OCI-LY3 (cell line): ENCODE results near the gene SLC12A8.

Experiments used
- H2AFZ ChIP-seq: fragments of 200-600, 300-600 bp; shearing (Covaris generic); 2 replicates; pipeline ENCODE4 v1.6.0; 2014; ENCODE audit warnings: antibody characterized with exemption, low read depth, low read length
- H3K27ac ChIP-seq: fragments of 200-600, 300-600 bp; sonication (generic); 2 replicates; pipeline ENCODE4 v1.5.1; 2014; ENCODE audit warnings: mild to moderate bottlenecking, low read length, moderate library complexity, mixed read lengths
- H3K27me3 ChIP-seq: fragments of 200-600, 300-600 bp; sonication (generic); 2 replicates; pipeline ENCODE4 v1.6.1; 2014; ENCODE audit warnings: low read depth, low read length, mixed read lengths
- H3K36me3 ChIP-seq: fragments of 200-600, 300-600 bp; sonication (generic); replicated peaks from 2 replicates; pipeline ENCODE3; 2014; ENCODE audit warnings: low read depth, low read length, mixed read lengths
- H3K4me1 ChIP-seq: fragments of 300-600, 200-600 bp; sonication (generic); 2 replicates; pipeline ENCODE4 v1.6.1; 2014; ENCODE audit warnings: low read length, mixed read lengths
- H3K4me2 ChIP-seq: fragments of 200-600, 300-600 bp; sonication (generic); 2 replicates; pipeline ENCODE4 v1.6.1; 2014; ENCODE audit warnings: low read length, mixed read lengths
- H3K4me3 ChIP-seq: fragments of 300-600, 200-600 bp; sonication (generic); 2 replicates; pipeline ENCODE4 v1.5.1; 2014; ENCODE audit warnings: antibody characterized with exemption, mild to moderate bottlenecking, low read length, moderate library complexity
- H3K79me2 ChIP-seq: fragments of 300-600, 200-600 bp; shearing (Covaris generic); 2 replicates; pipeline ENCODE4 v1.6.1; 2014; ENCODE audit warnings: mild to moderate bottlenecking, low read length, mixed read lengths
- H3K9ac ChIP-seq: fragments of 300-600, 200-600 bp; shearing (Covaris generic); 2 replicates; pipeline ENCODE4 v1.6.0; 2014; ENCODE audit warnings: mild to moderate bottlenecking, low read length, moderate library complexity
- H3K9me3 ChIP-seq: fragments of 200-600, 300-600 bp; shearing (Covaris generic); 2 replicates; pipeline ENCODE4 v1.6.1; 2014; ENCODE audit warnings: low read length, mixed read lengths; ENCODE audit not compliant: insufficient read depth
- H4K20me1 ChIP-seq: fragments of 200-600, 300-600 bp; sonication (generic); 2 replicates; pipeline ENCODE4 v1.6.1; 2016; ENCODE audit warnings: low read length, mixed read lengths; ENCODE audit not compliant: insufficient read depth
- CTCF ChIP-seq: fragments of 200-600, 300-600 bp; sonication (generic); IDR thresholded peaks from 2 replicates; pipeline ENCODE4 v1.5.1; 2014; ENCODE audit warnings: antibody characterized with exemption, low read length, low read depth
- EZH2phosphoT487 ChIP-seq: fragments of 200-600 bp; shearing (Covaris generic); IDR thresholded peaks from 2 replicates; pipeline ENCODE4 v1.6.1; 2018; ENCODE audit warnings: antibody characterized with exemption, mixed run types, low read depth

SLC12A8 gene

GRCh38 chr3:125236331-125236903 is 23.9 kb upstream of the SLC12A8 start:
- Histone ChIP-seq H3K9ac (no peak overlapping the region), H3K4me2 (no peak overlapping the region), H4K20me1 (no peaks in the 10 kb centered on the region), H2AFZ (no peak overlapping the region), H3K36me3 (peaks cover 24% of the 10 kb centered on the region), H3K4me1 (no peaks in the 10 kb centered on the region), H3K79me2 (no peaks in the 10 kb centered on the region), H3K27me3 (no peaks in the 10 kb centered on the region), H3K4me3 (no peak overlapping the region), H3K9me3 (no peaks in the 10 kb centered on the region), H3K27ac (no peak overlapping the region)
- TF ChIP-seq EZH2phosphoT487: no peak
- TF ChIP-seq CTCF: no peak

GRCh38 chr3:125234831-125235230 is 22.3 kb upstream of the SLC12A8 start:
- Histone ChIP-seq H3K4me3 (no peak overlapping the region), H3K9me3 (no peaks in the 10 kb centered on the region), H3K4me2 (no peak overlapping the region), H3K27me3 (no peaks in the 10 kb centered on the region), H3K79me2 (no peaks in the 10 kb centered on the region), H2AFZ (no peak overlapping the region), H4K20me1 (no peaks in the 10 kb centered on the region), H3K9ac (no peak overlapping the region), H3K36me3 (peaks cover 24% of the 10 kb centered on the region), H3K27ac (no peak overlapping the region), H3K4me1 (no peaks in the 10 kb centered on the region)
- TF ChIP-seq EZH2phosphoT487: no peak
- TF ChIP-seq CTCF: no peak

GRCh38 chr3:125232401-125232800 is 19.9 kb upstream of the SLC12A8 start:
- Histone ChIP-seq H3K4me2 (no peak overlapping the region), H3K4me1 (no peaks in the 10 kb centered on the region), H3K9me3 (no peaks in the 10 kb centered on the region), H3K27ac (no peak overlapping the region), H3K4me3 (no peak overlapping the region), H3K79me2 (no peaks in the 10 kb centered on the region), H3K27me3 (no peaks in the 10 kb centered on the region), H3K36me3 (peaks cover 24% of the 10 kb centered on the region), H4K20me1 (no peaks in the 10 kb centered on the region), H3K9ac (no peak overlapping the region), H2AFZ (no peak overlapping the region)
- TF ChIP-seq EZH2phosphoT487 (no peak), CTCF (no peak)

GRCh38 chr3:125231895-125232294 is 19.3 kb upstream of the SLC12A8 start:
- Histone ChIP-seq H4K20me1 (no peaks in the 10 kb centered on the region), H2AFZ (no peak overlapping the region), H3K27ac (no peak overlapping the region), H3K4me3 (no peak overlapping the region), H3K4me2 (no peak overlapping the region), H3K9me3 (no peaks in the 10 kb centered on the region), H3K9ac (no peak overlapping the region), H3K27me3 (no peaks in the 10 kb centered on the region), H3K4me1 (no peaks in the 10 kb centered on the region), H3K79me2 (no peaks in the 10 kb centered on the region), H3K36me3 (peaks cover 24% of the 10 kb centered on the region)
- TF ChIP-seq EZH2phosphoT487: no peak
- TF ChIP-seq CTCF: no peak
